T-helper 1 cell treated with Interleukin-12 subunit alpha and Interleukin-12 subunit beta and Interleukin-4 antibody, amounts not matched to agents 30 ng/mL and 1 ng/mL, for 36 hours (primary cell): ENCODE data around the gene NFATC2IP. TPM values are rescaled to one million over a fixed set of nuclear protein-coding genes. Genes with fewer than 3 reads are reported as not detected.
"Not testable (repeated sequence)": the region's sequence is repeated elsewhere in the genome, so short reads cannot be mapped to it uniquely, and the experiment has no call there.

Source experiments
- intact Hi-C: fragments of 100-400 bp; cut with micrococcal nuclease; formaldehyde crosslinking; loops from one replicate; pipeline ENCODE4 v1.15.1; 2024
- total RNA-seq: library from RNA; stranded (reverse); gene quantifications from 2 replicates; pipeline ENCODE4 v1.2.3, GENCODE V29; 2022

The NFATC2IP gene
- total RNA-seq, 1 donor from 2014 or later: 130 TPM

DNA sequence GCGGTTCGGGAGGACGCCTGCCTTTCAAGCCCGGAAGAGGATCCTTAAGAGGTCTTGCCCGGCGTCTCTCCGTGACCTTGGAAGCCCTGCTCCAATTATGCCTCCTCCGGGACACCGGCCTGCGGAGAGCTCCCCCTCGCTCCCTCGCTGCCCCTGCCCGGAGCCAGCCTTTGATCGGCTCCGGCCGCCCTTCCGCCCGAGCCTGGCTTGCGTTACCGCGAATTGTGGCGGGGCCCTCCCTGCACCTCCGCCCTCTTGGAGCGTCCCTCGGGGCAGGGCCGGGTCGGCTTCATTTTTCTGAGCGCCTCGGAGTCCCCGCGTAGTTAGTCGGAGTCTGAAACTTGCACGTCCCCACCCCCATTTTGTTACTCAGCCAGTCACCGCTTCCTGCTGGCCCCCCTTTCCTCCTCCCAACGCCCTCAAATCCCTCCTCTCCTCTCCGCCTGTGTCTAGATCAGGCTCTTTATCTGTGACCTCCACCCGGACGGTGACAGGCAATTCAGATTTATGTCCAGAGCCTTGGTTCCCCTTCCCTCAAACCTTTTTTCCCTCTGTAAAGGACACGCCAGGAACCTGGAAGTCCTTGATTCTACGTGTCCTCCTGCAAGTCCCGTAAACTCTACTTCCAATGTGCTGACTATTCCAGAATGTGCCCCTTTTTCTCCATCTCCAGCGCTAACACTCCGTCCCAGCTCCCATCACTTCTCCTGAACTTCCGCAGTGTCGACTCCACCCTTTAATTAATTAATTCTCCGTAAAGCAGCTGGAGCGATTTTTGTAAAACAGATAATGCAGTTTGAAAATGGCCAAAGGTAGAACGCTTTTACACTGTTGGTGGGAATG is 25.1 kb upstream of the NFATC2IP start:
- intact Hi-C loops: loop anchor here (1.0 kb wide), 6 partner anchors 11 to 101 kb away; partner anchors contain the start of genes NFATC2IP and SPNS1

- intact Hi-C loops: not testable (repeated sequence)
Measured at GRCh38 chr16:28926284-28926683, 24.5 kb upstream of the NFATC2IP start.

DNA sequence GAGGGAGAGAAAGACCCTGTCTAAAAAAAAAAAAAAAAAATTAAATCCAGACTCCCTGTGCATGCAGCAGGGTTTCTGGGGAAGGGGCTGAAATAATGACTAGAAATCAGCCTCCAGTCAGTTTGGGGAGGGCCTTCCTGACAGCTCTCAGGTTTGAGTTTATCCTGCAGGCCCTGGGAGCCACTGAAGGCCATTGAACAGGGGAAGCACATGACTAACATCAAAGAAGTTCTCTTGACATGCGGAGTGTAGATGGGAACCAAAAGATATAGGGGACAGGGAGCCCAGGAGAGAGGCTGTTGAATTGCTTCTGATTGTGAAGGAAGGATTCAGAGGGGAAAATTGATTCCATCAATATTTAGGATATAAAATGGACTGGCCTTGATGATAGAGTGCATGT is 22.9 kb upstream of the NFATC2IP start:
- intact Hi-C loops: no loop called here

GRCh38 chr16:28930203-28930602 is 20.5 kb upstream of the NFATC2IP start:
- intact Hi-C loops: loop anchor here (10.0 kb wide), 2 partner anchors 375 to 435 kb away; partner anchors contain the start of genes APOBR, CLN3 and SGF29

DNA sequence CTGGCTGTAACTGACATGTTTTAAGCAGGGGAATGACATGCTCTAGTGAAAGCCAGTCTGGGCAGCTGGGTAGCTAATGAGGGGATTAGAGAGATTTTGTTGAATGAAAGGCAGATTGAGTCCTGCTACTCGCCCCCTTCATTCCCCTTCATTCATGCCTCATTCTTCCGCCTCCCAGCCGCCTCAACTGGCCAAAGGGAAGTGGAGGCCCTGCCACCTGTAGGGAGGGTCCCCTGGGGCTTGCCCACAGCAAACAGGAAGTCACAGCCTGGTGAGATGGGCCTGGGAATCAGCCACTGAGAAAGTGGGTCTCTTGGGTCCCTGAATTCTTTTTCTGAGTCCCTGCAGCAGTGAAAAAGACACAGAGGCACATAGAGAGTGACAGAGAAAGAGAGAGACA is 20.1 kb upstream of the NFATC2IP start:
- intact Hi-C loops: loop anchor here (10.0 kb wide), 2 partner anchors 376 to 436 kb away; partner anchors contain the start of genes APOBR, CLN3 and SGF29

DNA sequence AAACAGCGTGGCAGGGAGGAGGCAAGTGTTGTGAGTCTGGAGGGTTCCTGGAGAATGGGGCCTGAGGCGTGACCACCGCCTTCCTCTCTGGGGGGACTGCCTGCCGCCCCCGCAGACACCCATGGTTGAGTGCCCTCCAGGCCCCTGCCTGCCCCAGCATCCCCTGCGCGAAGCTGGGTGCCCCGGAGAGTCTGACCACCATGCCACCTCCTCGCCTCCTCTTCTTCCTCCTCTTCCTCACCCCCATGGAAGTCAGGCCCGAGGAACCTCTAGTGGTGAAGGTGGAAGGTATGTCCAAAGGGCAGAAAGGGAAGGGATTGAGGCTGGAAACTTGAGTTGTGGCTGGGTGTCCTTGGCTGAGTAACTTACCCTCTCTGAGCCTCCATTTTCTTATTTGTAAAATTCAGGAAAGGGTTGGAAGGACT is 18.9 kb upstream of the NFATC2IP start, which contains the start of gene CD19:
TSS of gene CD19 (plus strand) at position 171 of the 425 bp plus-strand sequence. CDS start at position 201, 30 bp downstream.
- intact Hi-C loops: loop anchor here (10.0 kb wide), 2 partner anchors 377 to 437 kb away; partner anchors contain the start of genes APOBR, CLN3 and SGF29

- intact Hi-C loops: loop anchor here (10.0 kb wide), 2 partner anchors 378 to 438 kb away; partner anchors contain the start of genes APOBR, CLN3 and SGF29
Measured at GRCh38 chr16:28932339-28933141, 18.2 kb upstream of the NFATC2IP start.

GRCh38 chr16:28933171-28933570 is 17.6 kb upstream of the NFATC2IP start:
- intact Hi-C loops: loop anchor here (10.0 kb wide), 2 partner anchors 378 to 438 kb away; partner anchors contain the start of genes APOBR, CLN3 and SGF29

DNA sequence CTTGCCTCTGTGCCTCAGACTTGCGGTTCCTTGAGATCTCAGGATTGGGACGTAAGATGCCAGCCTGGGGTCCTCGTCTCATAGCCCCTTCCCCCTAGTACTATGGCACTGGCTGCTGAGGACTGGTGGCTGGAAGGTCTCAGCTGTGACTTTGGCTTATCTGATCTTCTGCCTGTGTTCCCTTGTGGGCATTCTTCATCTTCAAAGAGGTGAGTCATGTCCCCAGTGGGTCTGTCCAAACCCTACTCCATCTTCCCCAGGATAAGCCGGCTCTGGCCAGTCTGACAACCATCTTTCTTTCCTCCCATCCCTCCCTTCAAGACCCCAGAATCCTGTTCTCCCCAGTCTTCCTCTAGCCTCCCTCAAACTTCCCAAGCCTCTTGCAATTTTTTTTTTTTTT is 15.4 kb upstream of the NFATC2IP start:
- intact Hi-C loops: loop anchor here (10.0 kb wide), 2 partner anchors 381 to 441 kb away; partner anchors contain the start of genes APOBR, CLN3 and SGF29

DNA sequence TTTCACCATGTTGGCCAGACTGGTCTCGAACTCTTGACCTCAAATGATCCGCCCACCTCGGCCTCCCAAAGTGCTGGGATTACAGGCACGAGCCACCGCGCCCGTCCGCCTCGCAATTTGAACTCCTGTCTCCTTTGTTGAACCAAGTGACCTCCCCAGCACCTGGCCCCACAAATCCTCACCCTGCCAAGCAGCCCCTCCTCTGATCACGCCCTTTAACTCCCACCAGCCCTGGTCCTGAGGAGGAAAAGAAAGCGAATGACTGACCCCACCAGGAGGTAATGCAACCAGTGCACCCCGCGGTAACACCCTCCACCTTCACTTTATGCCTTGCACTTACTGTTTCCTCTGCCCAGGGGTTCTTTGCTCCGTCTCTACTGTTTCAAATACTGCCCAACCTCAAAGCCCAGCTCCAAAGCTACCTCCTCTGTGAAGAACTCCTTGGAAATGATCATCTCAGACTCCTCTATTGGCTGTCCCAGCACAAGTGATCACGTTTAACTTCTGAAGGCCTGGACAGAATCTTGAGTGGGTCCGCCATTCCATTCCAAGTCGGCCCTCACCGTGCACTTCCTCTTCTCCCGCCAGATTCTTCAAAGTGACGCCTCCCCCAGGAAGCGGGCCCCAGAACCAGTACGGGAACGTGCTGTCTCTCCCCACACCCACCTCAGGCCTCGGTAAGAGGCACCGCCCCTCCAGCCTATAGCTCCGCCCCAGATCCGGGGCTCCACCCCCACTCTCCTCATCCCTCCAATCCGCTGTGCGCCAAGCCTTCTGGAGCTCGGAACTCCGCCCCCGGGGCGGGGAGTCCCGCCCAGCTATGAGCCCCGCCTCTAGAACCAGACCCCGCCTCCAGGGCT is 14.6 kb upstream of the NFATC2IP start:
- intact Hi-C loops: loop anchor here (1.0 to 10.0 kb wide), 4 partner anchors 11 to 441 kb away; partner anchors contain the start of genes APOBR, CLN3, NFATC2IP and RABEP2

DNA sequence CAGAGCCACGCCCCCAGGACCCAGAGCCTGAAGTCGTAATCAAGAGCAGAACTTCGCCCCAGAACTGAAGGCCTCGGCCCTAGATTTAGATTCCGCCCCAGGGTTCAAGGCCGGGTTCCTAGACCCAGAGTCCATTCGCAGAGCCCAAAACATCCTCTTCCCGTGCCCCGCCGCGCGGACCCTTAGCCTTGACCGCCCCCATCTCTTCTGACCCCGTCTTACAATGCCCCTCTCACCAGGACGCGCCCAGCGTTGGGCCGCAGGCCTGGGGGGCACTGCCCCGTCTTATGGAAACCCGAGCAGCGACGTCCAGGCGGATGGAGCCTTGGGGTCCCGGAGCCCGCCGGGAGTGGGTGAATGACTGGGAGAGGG is 14.0 kb upstream of the NFATC2IP start:
- intact Hi-C loops: loop anchor here (1.0 to 10.0 kb wide), 4 partner anchors 11 to 442 kb away; partner anchors contain the start of genes APOBR, CLN3, NFATC2IP and RABEP2

- intact Hi-C loops: loop anchor here (10.0 kb wide), 2 partner anchors 383 to 443 kb away; partner anchors contain the start of genes APOBR, CLN3 and SGF29
Measured at GRCh38 chr16:28937222-28937876, 13.4 kb upstream of the NFATC2IP start.

- intact Hi-C loops: loop anchor here (10.0 kb wide), 2 partner anchors 384 to 444 kb away; partner anchors contain the start of genes APOBR, CLN3 and SGF29
Measured at GRCh38 chr16:28938721-28939120, 12.0 kb upstream of the NFATC2IP start.

DNA sequence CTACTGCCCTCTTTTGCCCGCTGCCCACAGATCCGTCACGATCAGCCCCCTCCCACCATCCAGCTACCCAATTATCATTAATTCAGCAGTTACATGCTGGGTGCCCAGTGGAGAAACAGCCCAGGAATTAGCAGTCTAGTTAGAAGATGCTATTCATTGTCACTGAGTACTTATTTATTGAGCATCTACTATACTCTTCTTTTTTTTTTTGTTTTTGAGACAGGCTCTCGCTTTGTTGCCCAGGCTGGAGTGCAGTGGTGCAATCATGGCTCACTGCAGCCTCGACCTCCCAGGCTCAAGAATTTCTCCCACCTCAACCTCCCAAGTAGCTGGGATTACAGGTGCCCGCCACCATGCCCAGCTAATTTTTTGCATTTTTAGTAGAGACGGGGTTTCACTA is 10.9 kb upstream of the NFATC2IP start:
- intact Hi-C loops: loop anchor here (10.0 kb wide), 2 partner anchors 385 to 445 kb away; partner anchors contain the start of genes APOBR, CLN3 and SGF29

GRCh38 chr16:28943281-28943680 is 7.5 kb upstream of the NFATC2IP start:
- intact Hi-C loops: no loop called here

GRCh38 chr16:28946681-28947080 is 4.1 kb upstream of the NFATC2IP start:
- intact Hi-C loops: no loop called here

- intact Hi-C loops: loop anchor here (2.0 to 5.0 kb wide), 3 partner anchors 33 to 104 kb away; partner anchors contain the start of genes LAT, SH2B1 and TUFM
Measured at GRCh38 chr16:28951410-28951943, 740 bp downstream of the NFATC2IP start.

DNA sequence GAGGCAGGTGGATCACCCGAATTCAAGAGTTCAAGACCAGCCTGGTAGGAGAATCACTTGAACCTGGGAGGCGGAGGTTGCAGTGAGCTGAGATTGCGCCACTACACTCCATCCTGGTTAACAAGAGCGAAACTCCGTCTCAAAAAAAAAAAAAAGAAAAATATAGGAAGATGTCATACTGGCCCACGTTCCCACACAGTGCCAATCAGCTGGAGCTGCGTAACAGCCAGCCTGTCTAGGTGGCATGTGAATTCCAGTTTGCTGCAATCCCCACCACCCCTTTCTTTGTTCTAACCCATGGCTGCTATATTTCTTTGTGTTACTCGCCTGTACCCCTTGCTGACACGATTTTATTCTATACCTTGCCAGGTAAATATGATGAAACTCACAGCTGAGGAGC is 7.5 kb downstream of the NFATC2IP start:
- intact Hi-C loops: no loop called here

DNA sequence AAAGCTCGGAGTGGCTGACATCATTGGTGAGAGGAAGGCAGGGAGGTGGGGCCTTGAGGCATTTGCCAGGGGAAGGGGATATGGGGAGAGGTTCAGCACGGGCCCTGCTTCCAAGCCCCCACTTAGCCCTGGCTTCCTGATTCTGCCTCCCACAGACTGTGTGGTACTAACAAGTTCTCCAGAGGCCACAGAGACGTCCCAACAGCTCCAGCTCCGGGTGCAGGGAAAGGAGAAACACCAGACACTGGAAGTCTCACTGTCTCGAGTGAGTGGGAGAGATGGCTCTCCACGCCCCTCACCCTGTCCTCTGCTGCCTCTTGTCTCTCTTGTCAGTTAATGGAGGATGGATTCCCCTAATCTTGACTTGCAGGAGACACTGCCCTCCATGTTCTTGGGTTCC is 8.1 kb downstream of the NFATC2IP start:
- intact Hi-C loops: no loop called here
